IMR-90 (cell line): ENCODE data around the gene LGI2. TPM values are rescaled to one million over a fixed set of nuclear protein-coding genes. Genes with fewer than 3 reads are reported as not detected.

Source experiments
- ATAC-seq: fragments of 200-7000 bp; cut with Tn5 transposase; 2 replicates; pipeline ENCODE4 v1.9.1; 2020; ENCODE audit warnings: low read depth, mild to moderate bottlenecking, moderate library complexity
- BruUV-seq: library from RNA; stranded (reverse); fragments of 400-500 nt; replicated peaks from 2 replicates; lab custom pipeline; 2021; lab: Mats Ljungman, UMichigan
- CTCF ChIA-PET: fragments of 300-600 bp; formaldehyde crosslinking; extraction: SDS; loops from one replicate; lab custom pipeline; 2021; ENCODE audit warnings: antibody characterized with exemption; lab: Yijun Ruan, JAX
- POLR2A ChIA-PET: fragments of 300-600 bp; sonication (Branson Sonifier 250); formaldehyde crosslinking; loops from one replicate; lab custom pipeline; 2022; ENCODE audit warnings: antibody characterized with exemption; ENCODE audit not compliant: unreplicated experiment; lab: Charles Lee
- DNase-seq: peaks from one replicate; pipeline ENCODE4 v3.0.0; 2013
- H2AFZ ChIP-seq: replicated peaks from 2 replicates; pipeline ENCODE3; 2013; ENCODE audit warnings: low read length, mild to moderate bottlenecking; ENCODE audit not compliant: poor library complexity
- H2AK5ac ChIP-seq: 2 replicates; pipeline ENCODE4 v1.6.1; 2013; ENCODE audit warnings: low read depth, low read length, inconsistent platforms
- H2AK9ac ChIP-seq: replicated peaks from 2 replicates; pipeline ENCODE3; 2013; ENCODE audit warnings: mild to moderate bottlenecking, low read depth, low read length, moderate library complexity; ENCODE audit not compliant: poor library complexity
- H2BK120ac ChIP-seq: 2 replicates; pipeline ENCODE4 v1.6.1; 2013; ENCODE audit warnings: low read depth, low read length, inconsistent platforms
- H2BK15ac ChIP-seq: 3 replicates; pipeline ENCODE4 v1.6.1; 2013; ENCODE audit warnings: low read depth, low read length, inconsistent platforms
- H2BK20ac ChIP-seq: 2 replicates; pipeline ENCODE4 v1.6.1; 2013; ENCODE audit warnings: low read depth, mild to moderate bottlenecking, inconsistent platforms, low read length, moderate library complexity
- H2BK5ac ChIP-seq: 2 replicates; pipeline ENCODE4 v1.6.1; 2013; ENCODE audit warnings: mild to moderate bottlenecking, low read depth, low read length, inconsistent platforms; ENCODE audit not compliant: poor library complexity, severe bottlenecking
- H3K14ac ChIP-seq: replicated peaks from 2 replicates; pipeline ENCODE4 v1.6.1; 2013; ENCODE audit warnings: low read depth, low read length, inconsistent platforms
- H3K18ac ChIP-seq: 2 replicates; pipeline ENCODE4 v1.6.1; 2013; ENCODE audit warnings: low read depth, low read length, control low read depth
- H3K23ac ChIP-seq: 2 replicates; pipeline ENCODE4 v1.6.1; 2013; ENCODE audit warnings: low read depth, low read length, inconsistent platforms
- H3K27ac ChIP-seq: 2 replicates; pipeline ENCODE4 v1.5.1; 2013; ENCODE audit warnings: mild to moderate bottlenecking, control low read depth, low read length; ENCODE audit not compliant: insufficient read depth
- H3K27me3 ChIP-seq: 2 replicates; pipeline ENCODE4 v1.6.1; 2013; ENCODE audit warnings: low read length; ENCODE audit not compliant: control insufficient read depth, insufficient read depth
- H3K36me3 ChIP-seq: 2 replicates; pipeline ENCODE4 v1.6.1; 2013; ENCODE audit warnings: low read length, mixed read lengths; ENCODE audit not compliant: control insufficient read depth, insufficient read depth
- H3K4ac ChIP-seq: 2 replicates; pipeline ENCODE4 v1.6.1; 2013; ENCODE audit warnings: low read depth, low read length, inconsistent platforms
- H3K4me1 ChIP-seq: 2 replicates; pipeline ENCODE4 v1.6.1; 2013; ENCODE audit warnings: low read length, mixed read lengths; ENCODE audit not compliant: control insufficient read depth, insufficient read depth
- H3K4me2 ChIP-seq: 2 replicates; pipeline ENCODE4 v1.6.1; 2013; ENCODE audit warnings: low read depth, mild to moderate bottlenecking, control low read depth, low read length, moderate library complexity
- H3K4me3 ChIP-seq: 2 replicates; pipeline ENCODE4 v1.5.1; 2013; ENCODE audit warnings: low read depth, mild to moderate bottlenecking, control low read depth, low read length, moderate library complexity; ENCODE audit not compliant: insufficient read depth
- H3K56ac ChIP-seq: 2 replicates; pipeline ENCODE4 v1.6.1; 2013; ENCODE audit warnings: low read length, inconsistent platforms; ENCODE audit not compliant: insufficient read depth; ENCODE audit errors: extremely low read depth
- H3K79me1 ChIP-seq, 2 experiments: 2 replicates each; pipeline ENCODE4 v1.6.1; 2013; ENCODE audit warnings: low read length in 2 of 2, inconsistent platforms in 1 of 2, low read depth in 1 of 2
- H3K9ac ChIP-seq: 2 replicates; pipeline ENCODE4 v1.6.1; 2013; ENCODE audit warnings: low read depth, low read length, control low read depth
- H3K9me1 ChIP-seq: 2 replicates; pipeline ENCODE4 v1.6.1; 2013; ENCODE audit warnings: low read length, inconsistent platforms; ENCODE audit not compliant: insufficient read depth
- H3K9me3 ChIP-seq: 2 replicates; pipeline ENCODE4 v1.6.1; 2013; ENCODE audit warnings: low read length; ENCODE audit not compliant: control insufficient read depth, insufficient read depth
- H4K20me1 ChIP-seq: 2 replicates; pipeline ENCODE4 v1.6.1; 2013; ENCODE audit warnings: low read length, inconsistent platforms; ENCODE audit not compliant: insufficient read depth
- H4K5ac ChIP-seq: 2 replicates; pipeline ENCODE4 v1.6.1; 2013; ENCODE audit warnings: mild to moderate bottlenecking, low read depth, low read length, control low read depth
- H4K8ac ChIP-seq, 2 experiments: 2 replicates each; pipeline ENCODE4 v1.6.1; 2013; ENCODE audit warnings: low read depth in 2 of 2, low read length in 2 of 2, control low read depth in 1 of 2, inconsistent platforms in 1 of 2
- H4K91ac ChIP-seq: 2 replicates; pipeline ENCODE4 v1.6.1; 2013; ENCODE audit warnings: low read depth, low read length, inconsistent platforms; ENCODE audit not compliant: insufficient read depth
- BHLHE40 ChIP-seq: fragments of 150-350 bp; IDR thresholded peaks from 2 replicates; pipeline ENCODE4 v1.6.1; 2016; ENCODE audit warnings: mild to moderate bottlenecking, low read depth, low read length
- CHD1 ChIP-seq: IDR thresholded peaks from 2 replicates; pipeline ENCODE4 v1.6.1; 2012; ENCODE audit warnings: low read depth, low read length, improper control_type of control experiment
- ELK1 ChIP-seq: fragments of 150-350 bp; IDR thresholded peaks from 2 replicates; pipeline ENCODE4 v1.6.1; 2016; ENCODE audit warnings: low read depth, mild to moderate bottlenecking, low read length, moderate library complexity, borderline replicate concordance
- MAFK ChIP-seq: IDR thresholded peaks from 2 replicates; pipeline ENCODE4 v1.6.1; 2012; ENCODE audit warnings: low read depth, low read length, improper control_type of control experiment
- MAZ ChIP-seq: IDR thresholded peaks from 2 replicates; pipeline ENCODE4 v1.6.1; 2012; ENCODE audit warnings: low read depth, mild to moderate bottlenecking, low read length, improper control_type of control experiment, moderate library complexity, borderline replicate concordance
- MXI1 ChIP-seq: IDR thresholded peaks from 2 replicates; pipeline ENCODE4 v1.6.1; 2012; ENCODE audit warnings: low read depth, mild to moderate bottlenecking, low read length, moderate library complexity, borderline replicate concordance
- POLR2A ChIP-seq: IDR thresholded peaks from 2 replicates; pipeline ENCODE4 v1.6.1; 2012; ENCODE audit warnings: mild to moderate bottlenecking, low read depth, low read length
- SMC3 ChIP-seq: fragments of 150-350 bp; IDR thresholded peaks from 2 replicates; pipeline ENCODE4 v1.6.1; 2016; ENCODE audit warnings: low read depth, mild to moderate bottlenecking, antibody characterized with exemption, low read length, moderate library complexity
- WGBS, 2 experiments: methylation state at CpG; one replicate each; pipeline versions ENCODE4 v1.1.5 to v1.1.7; 2013; ENCODE audit warnings: missing lambda C conversion rate in 2 of 2; ENCODE audit not compliant: insufficient read length in 1 of 2; ENCODE audit errors: extremely low coverage in 2 of 2; 5-methylcytosine and 5-hydroxymethylcytosine counted together
- dilution Hi-C: fragments of 300-500 bp; cut with HindIII; formaldehyde crosslinking; loops from one replicate; pipeline ENCODE4 v1.14.3; 2018; ENCODE audit warnings: low sequenced_read_pairs; ENCODE audit not compliant: unreplicated experiment
- in situ Hi-C: fragments of 300-500 bp; cut with MboI; formaldehyde crosslinking; loops from 3 replicates; pipeline ENCODE4 v1.14.3; 2019; ENCODE audit warnings: low sequenced_read_pairs, inconsistent platforms, mixed read lengths
- intact Hi-C: fragments of 100-400 bp; cut with micrococcal nuclease; formaldehyde crosslinking; loops from 2 replicates; pipeline ENCODE4 v1.10.0; 2022
- polyA plus RNA-seq, 3 experiments: library from polyadenylated mRNA; depleted of rRNA; stranded (reverse); fragments of >200 nt; gene quantifications; 2 replicates each; pipeline ENCODE4 v1.2.3, GENCODE V29; 2012; ENCODE audit warnings: low replicate concordance in 1 of 3
- total RNA-seq: library from RNA; depleted of rRNA; stranded (reverse); fragments of >200 nt; gene quantifications from 2 replicates; pipeline ENCODE4 v1.2.3, GENCODE V29; 2012

LGI2 gene
- total and polyA plus RNA-seq, 2 of the 4 experiments (the other 2 are of a cell fraction): not detected

GRCh38 chr4:25069014-25069413 lies 38.3 kb upstream of the LGI2 start:
- dilution Hi-C loops (no loop called here), in situ Hi-C loops (no loop called here), intact Hi-C loops (no loop called here)
- Histone ChIP-seq H3K9ac (no peak overlapping the region), H3K9me3 (no peaks in the 10 kb centered on the region), H2BK20ac (no peak overlapping the region), H4K20me1 (no peaks in the 10 kb centered on the region), H4K8ac (no peak overlapping the region), H2AK9ac (no peak overlapping the region), H3K9me1 (no peaks in the 10 kb centered on the region), H3K79me1 (no peaks in the 10 kb centered on the region), H3K27me3 (peaks cover 7% of the 10 kb centered on the region), H3K18ac (no peak overlapping the region), H3K36me3 (no peaks in the 10 kb centered on the region), H3K4ac (no peak overlapping the region), H2BK120ac (no peak overlapping the region), H4K91ac (no peak overlapping the region), H3K4me2 (no peak overlapping the region), H3K27ac (no peak overlapping the region), H4K5ac (no peak overlapping the region), H3K56ac (no peak overlapping the region), H2BK15ac (no peak overlapping the region), H2AK5ac (no peak overlapping the region), H3K14ac (no peak overlapping the region), H2AFZ (no peak overlapping the region), H2BK5ac (no peak overlapping the region), H3K4me3 (no peak overlapping the region), H3K4me1 (no peaks in the 10 kb centered on the region), H3K23ac (no peak overlapping the region)
- TF ChIP-seq CHD1 (no peak), BHLHE40 (no peak), MAFK (no peak), MAZ (no peak), MXI1 (no peak), ELK1 (no peak), SMC3 (no peak), POLR2A (no peak)
- 60% methylated on average over 1 of the region's 3 CpGs; no CpG with 5 or more reads in 1 of the 2 experiments for WGBS, 2 experiments
- CTCF ChIA-PET: interaction anchor here (1.8 kb wide), 1 partner anchor 88 kb away, joined by 5 read pairs; no protein-coding TSS in a partner anchor
- POLR2A ChIA-PET: no interaction called here
- no peak for DNase-seq
- BruUV-seq: no TSS peak
- no peak for ATAC-seq
